Neural progenitor cell (in vitro differentiated cells): ENCODE results near the gene CHTF18. TPM values are rescaled to one million over a fixed set of nuclear protein-coding genes. Genes with fewer than 3 reads are reported as not detected.

Source experiments
- DNase-seq: peaks from one replicate; pipeline ENCODE4 v3.0.0-alpha.2; 2016; ENCODE audit warnings: low spot score
- H2AFZ ChIP-seq: fragments of 200-600 bp; sonication (generic); replicated peaks from 2 replicates; pipeline ENCODE4 v1.6.1; 2016; ENCODE audit warnings: antibody characterized with exemption
- H3F3A ChIP-seq: fragments of 200-600 bp; sonication (generic); 2 replicates; pipeline ENCODE4 v1.6.1; 2016; ENCODE audit warnings: antibody characterized with exemption, low read depth
- H3K27ac ChIP-seq: fragments of 200-600 bp; sonication (generic); 2 replicates; pipeline ENCODE4 v1.5.1; 2016; ENCODE audit warnings: mild to moderate bottlenecking
- H3K27me3 ChIP-seq: fragments of 200-600 bp; sonication (generic); 2 replicates; pipeline ENCODE4 v1.6.1; 2016; ENCODE audit warnings: mild to moderate bottlenecking, moderate library complexity
- H3K36me3 ChIP-seq: fragments of 200-600 bp; sonication (generic); 2 replicates; pipeline ENCODE4 v1.5.1; 2016
- H3K4me1 ChIP-seq: fragments of 200-600 bp; sonication (generic); 2 replicates; pipeline ENCODE4 v1.6.1; 2016; ENCODE audit warnings: mixed run types
- H3K4me2 ChIP-seq: fragments of 200-600 bp; sonication (generic); 2 replicates; pipeline ENCODE4 v1.6.1; 2016
- H3K4me3 ChIP-seq: fragments of 200-600 bp; sonication (generic); 2 replicates; pipeline ENCODE4 v1.5.1; 2016
- H3K79me2 ChIP-seq: fragments of 200-600 bp; sonication (generic); 2 replicates; pipeline ENCODE4 v1.6.1; 2016; ENCODE audit warnings: low read depth
- H3K9ac ChIP-seq: fragments of 200-600 bp; sonication (generic); 2 replicates; pipeline ENCODE4 v1.6.1; 2016
- H3K9me3 ChIP-seq: fragments of 200-600 bp; sonication (generic); 2 replicates; pipeline ENCODE4 v1.5.1; 2016; ENCODE audit warnings: low read depth
- H4K20me1 ChIP-seq: fragments of 200-600 bp; sonication (generic); 2 replicates; pipeline ENCODE4 v1.6.1; 2016; ENCODE audit warnings: low read depth
- H3K27ac Mint-ChIP-seq: 3 replicates; pipeline ENCODE4 v1.8.0; 2021; ENCODE audit warnings: mixed read lengths
- H3K27me3 Mint-ChIP-seq: 2 replicates; pipeline ENCODE4 v1.8.0; 2022; ENCODE audit warnings: low read depth, mild to moderate bottlenecking, inconsistent platforms, moderate library complexity, mixed read lengths; ENCODE audit not compliant: insufficient read depth
- H3K36me3 Mint-ChIP-seq: 3 replicates; pipeline ENCODE4 v1.8.0; 2021; ENCODE audit warnings: mixed read lengths
- H3K4me1 Mint-ChIP-seq: 3 replicates; pipeline ENCODE4 v1.8.0; 2021; ENCODE audit warnings: mixed read lengths
- H3K4me3 Mint-ChIP-seq: 3 replicates; pipeline ENCODE4 v1.8.0; 2021; ENCODE audit warnings: mild to moderate bottlenecking, moderate library complexity, mixed read lengths
- H3K9me3 Mint-ChIP-seq: 3 replicates; pipeline ENCODE4 v1.8.0; 2020; ENCODE audit warnings: mixed read lengths
- CTCF ChIP-seq: fragments of 200-600 bp; sonication (generic); IDR thresholded peaks from 2 replicates; pipeline ENCODE4 v1.5.1; 2017; ENCODE audit warnings: antibody characterized with exemption, mild to moderate bottlenecking
- EZH2 ChIP-seq: fragments of 200-600 bp; sonication (generic); IDR thresholded peaks from 2 replicates; pipeline ENCODE4 v1.6.1; 2017; ENCODE audit warnings: antibody characterized with exemption, mild to moderate bottlenecking, moderate library complexity
- EZH2phosphoT487 ChIP-seq: fragments of 200-600 bp; sonication (generic); IDR thresholded peaks from 2 replicates; pipeline ENCODE4 v1.6.1; 2017; ENCODE audit warnings: antibody characterized with exemption
- microRNA counts: library from miRNA; unstranded; fragments of <30 nt; microRNA quantifications from one replicate; lab custom pipeline; 2016
- microRNA-seq: library from miRNA; unstranded; fragments of <30 nt; microRNA quantifications from one replicate; pipeline ENCODE4, GENCODE V29; 2016
- small RNA-seq: library from RNA; depleted of rRNA; stranded (forward); fragments of <200 nt; gene quantifications from one replicate; pipeline ENCODE3, GENCODE V24; 2015
- total RNA-seq: library from RNA; depleted of rRNA; stranded (reverse); fragments of >200 nt; gene quantifications from 2 replicates; pipeline ENCODE4 v1.2.3, GENCODE V29; 2015; ENCODE audit warnings: low replicate concordance

Gene CHTF18
- total RNA-seq, 1 donor from 2014 or later, result 35.6 TPM

- H3K9ac ChIP-seq, result no peak overlapping the region
- DNase-seq, result no peak
- no peak overlapping the region for H3K4me2 ChIP-seq
- Mint-ChIP-seq H3K9me3 (peaks cover 35% of the 10 kb centered on the region), H3K27ac (peak overlapping the region; percentile 8), H3K36me3 (peaks cover 7% of the 10 kb centered on the region), H3K27me3 (peaks cover 7% of the 10 kb centered on the region), H3K4me3 (no peak overlapping the region), H3K4me1 (peaks cover 12% of the 10 kb centered on the region)
- no peak overlapping the region for H3K4me3 ChIP-seq
- H3F3A ChIP-seq, result peaks cover 3% of the 10 kb centered on the region
- TF ChIP-seq EZH2phosphoT487 (no peak), CTCF (no peak), EZH2 (no peak)
- H4K20me1 ChIP-seq, result no peaks in the 10 kb centered on the region
- no peak overlapping the region for H2AFZ ChIP-seq
- H3K79me2 ChIP-seq, result no peaks in the 10 kb centered on the region
- H3K27ac ChIP-seq, result no peak overlapping the region
- no peaks in the 10 kb centered on the region for H3K27me3 ChIP-seq
- H3K36me3 ChIP-seq, result no peaks in the 10 kb centered on the region
- no peaks in the 10 kb centered on the region for H3K9me3 ChIP-seq
- no peaks in the 10 kb centered on the region for H3K4me1 ChIP-seq
Observed at GRCh38 chr16:845351-845745, 56.9 kb downstream of the CHTF18 start.

- no peaks in the 10 kb centered on the region for H4K20me1 ChIP-seq
- H3K36me3 Mint-ChIP-seq, result peaks cover 13% of the 10 kb centered on the region
- no peak overlapping the region for H3K4me3 ChIP-seq
- no peaks in the 10 kb centered on the region for H3K36me3 ChIP-seq
- no peaks in the 10 kb centered on the region for H3K79me2 ChIP-seq
- H3K27me3 ChIP-seq, result no peaks in the 10 kb centered on the region
- H3K9me3 Mint-ChIP-seq, result peaks cover 44% of the 10 kb centered on the region
- peaks cover 3% of the 10 kb centered on the region for H3F3A ChIP-seq
- no peak overlapping the region for H3K27ac Mint-ChIP-seq
- no peaks in the 10 kb centered on the region for H3K4me1 ChIP-seq
- H2AFZ ChIP-seq, result no peak overlapping the region
- DNase-seq, result no peak
- peaks cover 8% of the 10 kb centered on the region for H3K27me3 Mint-ChIP-seq
- no peaks in the 10 kb centered on the region for H3K9me3 ChIP-seq
- no peak overlapping the region for H3K4me3 Mint-ChIP-seq
- no peak overlapping the region for H3K9ac ChIP-seq
- H3K4me2 ChIP-seq, result no peak overlapping the region
- H3K4me1 Mint-ChIP-seq, result peaks cover 14% of the 10 kb centered on the region
- TF ChIP-seq CTCF, result no peak
- TF ChIP-seq EZH2phosphoT487, result no peak
- TF ChIP-seq EZH2, result no peak
- no peak overlapping the region for H3K27ac ChIP-seq
Observed at GRCh38 chr16:847151-847550, 58.7 kb downstream of the CHTF18 start.

MicroRNAs within 50 kb of the gene (microRNA counts, 767-probe panel; counts per million panel counts)
- 460 counts per million, percentile 90 among the panel's probes with 10 or more counts for microRNA hsa-miR-662 (lab: Ali Mortazavi, UCI)

Small RNA genes within 50 kb of the gene (microRNA-seq; reads per million reads assigned to microRNA genes)
- gene MIR662, result not detected

Small RNA genes within 50 kb of the gene (small RNA-seq; reads per million reads assigned to genes)
- not detected for gene MIR662

Other genes with a start within 250 kb of the CHTF18 start
- gene PRR35, start 228.2 kb upstream of the CHTF18 start, total RNA-seq, result not detected in 2 replicates
- 0.28 TPM in 1 of 2 replicates, not detected in the other for gene NHLRC4, start 221.6 kb upstream of the CHTF18 start, total RNA-seq
- gene PIGQ, start 218.7 kb upstream of the CHTF18 start, total RNA-seq, result 16.1 and 60.7 TPM in 2 replicates
- 6.0 and 30.0 TPM in 2 replicates for gene RAB40C, start 198.6 kb upstream of the CHTF18 start, total RNA-seq
- 5.9 and 22.5 TPM in 2 replicates for gene WFIKKN1, start 157.6 kb upstream of the CHTF18 start, total RNA-seq
- 46.0 and 125 TPM in 2 replicates for gene METTL26, start 152.3 kb upstream of the CHTF18 start, total RNA-seq
- gene MCRIP2, start 146.8 kb upstream of the CHTF18 start, total RNA-seq, result 1.5 and 4.7 TPM in 2 replicates
- 9.3 and 33.4 TPM in 2 replicates for gene WDR90, start 139.3 kb upstream of the CHTF18 start, total RNA-seq
- gene RHOT2, start 120.5 kb upstream of the CHTF18 start, total RNA-seq, result 34.0 and 138 TPM in 2 replicates
- gene RHBDL1, start 112.9 kb upstream of the CHTF18 start, total RNA-seq, result 0.28 and 5.3 TPM in 2 replicates
- 27.0 and 79.5 TPM in 2 replicates for gene STUB1, start 108.2 kb upstream of the CHTF18 start, total RNA-seq
- 32.1 and 54.8 TPM in 2 replicates for gene JMJD8, start 104.3 kb upstream of the CHTF18 start, total RNA-seq
- 3.5 and 12.5 TPM in 2 replicates for gene WDR24, start 98.2 kb upstream of the CHTF18 start, total RNA-seq
- gene FBXL16, start 82.8 kb upstream of the CHTF18 start, total RNA-seq, result 0.13 and 0.65 TPM in 2 replicates
- 24.3 and 110 TPM in 2 replicates for gene METRN, start 73.5 kb upstream of the CHTF18 start, total RNA-seq
- gene ANTKMT, start 67.5 kb upstream of the CHTF18 start, total RNA-seq, result 7.5 and 20.9 TPM in 2 replicates
- 0.67 and 3.7 TPM in 2 replicates for gene CCDC78, start 62.2 kb upstream of the CHTF18 start, total RNA-seq
- 1.0 and 5.4 TPM in 2 replicates for gene HAGHL, start 61.5 kb upstream of the CHTF18 start, total RNA-seq
- gene CIAO3, start 47.6 kb upstream of the CHTF18 start, total RNA-seq, result 20.5 and 38.2 TPM in 2 replicates
- 0.82 and 1.2 TPM in 2 replicates for gene MSLN, start 27.9 kb upstream of the CHTF18 start, total RNA-seq
- 5.6 and 22.7 TPM in 2 replicates for gene RPUSD1, start 239 bp upstream of the CHTF18 start, total RNA-seq
- not detected in 2 replicates for gene GNG13, start 12.1 kb downstream of the CHTF18 start, total RNA-seq
- 3.4 and 26.8 TPM in 2 replicates for gene LMF1, start 182.4 kb downstream of the CHTF18 start, total RNA-seq
- 0.75 and 3.0 TPM in 2 replicates for gene SOX8, start 193.2 kb downstream of the CHTF18 start, total RNA-seq